CD4-positive, alpha-beta memory T cell (primary cell): ENCODE results near the gene PPP1R27. TPM values are rescaled to one million over a fixed set of nuclear protein-coding genes. Genes with fewer than 3 reads are reported as not detected.
A peak's percentile ranks its signal among the peaks of the same experiment; 100 is the strongest.

ENCODE experiments used
- CTCF ChIA-PET: fragments of 350-600 bp; sonication (Branson Sonifier 250); formaldehyde crosslinking; loops from one replicate; lab custom pipeline; 2021; ENCODE audit warnings: inconsistent platforms; ENCODE audit not compliant: partially characterized antibody; lab: Charles Lee
- POLR2A ChIA-PET: fragments of 350-600 bp; sonication (Branson Sonifier 250); formaldehyde crosslinking; loops from one replicate; lab custom pipeline; 2021; ENCODE audit not compliant: partially characterized antibody; lab: Charles Lee
- DNase-seq, 5 donors: peaks; one replicate each; pipeline versions ENCODE4 v3.0.0 to v3.0.0-alpha.2; 2020 to 2022; ENCODE audit warnings: mixed read lengths in 1 of 5
- H3K27ac ChIP-seq: one replicate; pipeline ENCODE4 v1.7.0; 2013; ENCODE audit warnings: low read depth, low read length
- H3K27me3 ChIP-seq: 2 replicates; pipeline ENCODE4 v1.7.0; 2013; ENCODE audit warnings: mild to moderate bottlenecking, low read length, moderate library complexity; ENCODE audit not compliant: insufficient read depth
- H3K36me3 ChIP-seq: 2 replicates; pipeline ENCODE4 v1.7.0; 2013; ENCODE audit warnings: mild to moderate bottlenecking, low read length, moderate library complexity; ENCODE audit not compliant: insufficient read depth
- H3K4me1 ChIP-seq: 2 replicates; pipeline ENCODE4 v1.7.0; 2013; ENCODE audit warnings: mild to moderate bottlenecking, low read length, moderate library complexity; ENCODE audit not compliant: insufficient read depth
- H3K4me3 ChIP-seq, 2 donors: one replicate each; pipeline ENCODE4 v1.7.0; 2013; ENCODE audit warnings: low read length in 2 of 2, mild to moderate bottlenecking in 1 of 2
- H3K9me3 ChIP-seq, 2 donors: one replicate each; pipeline ENCODE4 v1.7.0; 2013; ENCODE audit warnings: low read length in 2 of 2, control low read depth in 1 of 2; ENCODE audit not compliant: control insufficient read depth in 1 of 2
- H3K27ac Mint-ChIP-seq, 7 donors: one replicate each; pipeline ENCODE4 v1.8.0; 2020 to 2021; ENCODE audit warnings: mixed read lengths in 7 of 7, mild to moderate bottlenecking in 6 of 7, inconsistent platforms in 3 of 7, moderate library complexity in 3 of 7
- H3K27me3 Mint-ChIP-seq, 2 donors: one replicate each; pipeline ENCODE4 v1.8.0; 2020 to 2021; ENCODE audit warnings: mixed read lengths in 2 of 2
- H3K36me3 Mint-ChIP-seq, 2 donors: one replicate each; pipeline ENCODE4 v1.8.0; 2020 to 2021; ENCODE audit warnings: mixed read lengths in 2 of 2, inconsistent platforms in 1 of 2, mild to moderate bottlenecking in 1 of 2
- H3K4me1 Mint-ChIP-seq, 4 donors: one replicate each; pipeline ENCODE4 v1.8.0; 2020 to 2021; ENCODE audit warnings: mixed read lengths in 4 of 4, mild to moderate bottlenecking in 1 of 4
- H3K4me3 Mint-ChIP-seq, 8 donors: one replicate each; pipeline ENCODE4 v1.8.0; 2020 to 2021; ENCODE audit warnings: mixed read lengths in 8 of 8, mild to moderate bottlenecking in 7 of 8, moderate library complexity in 6 of 8, inconsistent platforms in 3 of 8
- H3K9me3 Mint-ChIP-seq, 8 donors: one replicate each; pipeline ENCODE4 v1.8.0; 2020 to 2021; ENCODE audit warnings: mixed read lengths in 8 of 8, mild to moderate bottlenecking in 5 of 8, inconsistent platforms in 3 of 8, moderate library complexity in 1 of 8
- intact Hi-C: fragments of 100-400 bp; cut with micrococcal nuclease; formaldehyde crosslinking; loops from one replicate; pipeline ENCODE4 v1.15.1; 2023
- polyA plus RNA-seq, 2 donors: library from polyadenylated mRNA; unstranded; fragments of 300-500 nt; fragmentation: Illumina TruSeq; gene quantifications; one replicate each; pipeline ENCODE4 v1.2.3, GENCODE V29; 2021
- total RNA-seq, 2 experiments: library from RNA; stranded (reverse); gene quantifications; one replicate each; pipeline ENCODE4 v1.2.3, GENCODE V29; 2021

Gene PPP1R27
- total RNA-seq = not detected
- polyA plus RNA-seq = under 1 TPM in 1 of 2 donors, not detected in 1; 0.18 TPM

GRCh38 chr17:81834831-81835267, at the start of gene PPP1R27:
TSS of gene PPP1R27 (minus strand) at chr17:81835050. CDS start at chr17:81834953, 97 bp downstream.
- ChIA-PET POLR2A (no interaction called here), CTCF (no interaction called here)
- peaks cover 8 to 23% (median 16%) of the 10 kb centered on the region in 4 donors for H3K4me1 Mint-ChIP-seq
- H3K4me3 Mint-ChIP-seq = peak within 1 kb of the TSS; percentile 64 to 86 (median 79)
- Histone ChIP-seq H3K27ac (peak within 1 kb of the TSS; percentile 90), H3K4me3 (peak within 1 kb of the TSS; percentile 47 to 79), H3K27me3 (no peaks in the 10 kb centered on the region), H3K36me3 (no peaks in the 10 kb centered on the region), H3K4me1 (peaks cover 23% of the 10 kb centered on the region), H3K9me3 (no peaks in the 10 kb centered on the region)
- intact Hi-C loops = loop anchor here (5.0 kb wide), 1 partner anchor 37 kb away; the partner anchor contains the start of gene ARHGDIA
- no peak for DNase-seq
- H3K27me3 Mint-ChIP-seq = no peaks in the 10 kb centered on the region
- H3K27ac Mint-ChIP-seq = peak within 1 kb of the TSS; percentile 86 to 93 (median 91)
- no peaks in the 10 kb centered on the region for H3K9me3 Mint-ChIP-seq
- peaks cover 0 to 7% of the 10 kb centered on the region in 2 donors for H3K36me3 Mint-ChIP-seq

GRCh38 chr17:81884520-81884919, 49.7 kb upstream of the PPP1R27 start:
- Mint-ChIP-seq H3K4me3 (no peak overlapping the region), H3K27me3 (no peaks in the 10 kb centered on the region), H3K36me3 (peaks cover 27 to 49% of the 10 kb centered on the region in 2 donors), H3K27ac (peak overlapping the region in 1 of 7 donors; percentile 60), H3K4me1 (peaks cover 1 to 21% (median 9%) of the 10 kb centered on the region in 4 donors), H3K9me3 (peaks cover 0 to 2% (median 0%) of the 10 kb centered on the region in 8 donors)
- H3K9me3 ChIP-seq = no peaks in the 10 kb centered on the region
- peaks cover 3% of the 10 kb centered on the region for H3K4me1 ChIP-seq
- CTCF ChIA-PET = no interaction called here
- peaks cover 35% of the 10 kb centered on the region for H3K36me3 ChIP-seq
- H3K4me3 ChIP-seq = no peak overlapping the region
- H3K27me3 ChIP-seq = no peaks in the 10 kb centered on the region
- intact Hi-C loops = no loop called here
- POLR2A ChIA-PET = interaction anchor here (2.8 to 3.7 kb wide), 2 partner anchors 12 to 15 kb away, joined by 15 to 20 read pairs; partner anchors contain the start of gene ARHGDIA
- peak in 1 of 5 donors; percentile 28 for DNase-seq
- H3K27ac ChIP-seq = no peak overlapping the region

- intact Hi-C loops = no loop called here
- Mint-ChIP-seq H3K27me3 (no peaks in the 10 kb centered on the region), H3K27ac (no peak overlapping the region), H3K4me3 (no peak overlapping the region), H3K4me1 (peaks cover 0 to 7% (median 3%) of the 10 kb centered on the region in 4 donors), H3K9me3 (peaks cover 0 to 2% (median 0%) of the 10 kb centered on the region in 8 donors), H3K36me3 (peaks cover 17 to 18% of the 10 kb centered on the region in 2 donors)
- H3K27ac ChIP-seq = no peak overlapping the region
- POLR2A ChIA-PET = no interaction called here
- peaks cover under 1% of the 10 kb centered on the region for H3K4me1 ChIP-seq
- no peak overlapping the region for H3K4me3 ChIP-seq
- no peak for DNase-seq
- H3K9me3 ChIP-seq = no peaks in the 10 kb centered on the region
- H3K36me3 ChIP-seq = no peaks in the 10 kb centered on the region
- no peaks in the 10 kb centered on the region for H3K27me3 ChIP-seq
- CTCF ChIA-PET = interaction anchor here (1.1 kb wide), 1 partner anchor 10 kb away, joined by 3 read pairs; no protein-coding TSS in a partner anchor
Observed at GRCh38 chr17:81879121-81879520, 44.3 kb upstream of the PPP1R27 start.

GRCh38 chr17:81878294-81878693, 43.4 kb upstream of the PPP1R27 start:
- H3K27ac Mint-ChIP-seq = peak overlapping the region in 1 of 7 donors; percentile 35
- intact Hi-C loops = no loop called here
- POLR2A ChIA-PET = no interaction called here

GRCh38 chr17:81877569-81877968, 42.7 kb upstream of the PPP1R27 start:
- peak overlapping the region in 2 of 7 donors; percentile 37 to 55 for H3K27ac Mint-ChIP-seq
- Histone ChIP-seq H3K27ac (no peak overlapping the region), H3K4me3 (no peak overlapping the region), H3K9me3 (no peaks in the 10 kb centered on the region), H3K27me3 (no peaks in the 10 kb centered on the region), H3K36me3 (no peaks in the 10 kb centered on the region), H3K4me1 (peaks cover 12% of the 10 kb centered on the region)
- ChIA-PET CTCF (no interaction called here), POLR2A (no interaction called here)
- H3K9me3 Mint-ChIP-seq = peaks cover 0 to 2% (median 0%) of the 10 kb centered on the region in 8 donors
- H3K4me3 Mint-ChIP-seq = no peak overlapping the region
- H3K27me3 Mint-ChIP-seq = no peaks in the 10 kb centered on the region
- peaks cover 14 to 16% of the 10 kb centered on the region in 2 donors for H3K36me3 Mint-ChIP-seq
- intact Hi-C loops = no loop called here
- peaks cover 2 to 19% (median 10%) of the 10 kb centered on the region in 4 donors for H3K4me1 Mint-ChIP-seq
- no peak for DNase-seq

More at GRCh38 chr17:81878294-81878693, 43.4 kb upstream of the PPP1R27 start:
- no peak overlapping the region for H3K4me3 ChIP-seq
- H3K36me3 Mint-ChIP-seq = peaks cover 15 to 18% of the 10 kb centered on the region in 2 donors
- no peaks in the 10 kb centered on the region for H3K27me3 ChIP-seq
- H3K9me3 ChIP-seq = no peaks in the 10 kb centered on the region
- CTCF ChIA-PET = no interaction called here
- no peaks in the 10 kb centered on the region for H3K27me3 Mint-ChIP-seq
- peaks cover 1 to 12% (median 6%) of the 10 kb centered on the region in 4 donors for H3K4me1 Mint-ChIP-seq
- H3K4me1 ChIP-seq = peaks cover 5% of the 10 kb centered on the region
- H3K4me3 Mint-ChIP-seq = no peak overlapping the region
- no peak overlapping the region for H3K27ac ChIP-seq
- DNase-seq = no peak
- no peaks in the 10 kb centered on the region for H3K36me3 ChIP-seq
- peaks cover 0 to 2% (median 0%) of the 10 kb centered on the region in 8 donors for H3K9me3 Mint-ChIP-seq

GRCh38 chr17:81871387-81872230, 36.8 kb upstream of the PPP1R27 start:
- H3K4me3 Mint-ChIP-seq = peak overlapping the region; percentile 81 to 91 (median 86)
- Histone ChIP-seq H3K27ac (peak overlapping the region; percentile 95), H3K27me3 (no peaks in the 10 kb centered on the region), H3K36me3 (peaks cover 26% of the 10 kb centered on the region), H3K4me1 (peaks cover 50% of the 10 kb centered on the region), H3K4me3 (peak overlapping the region; percentile 84 to 95), H3K9me3 (no peaks in the 10 kb centered on the region)
- peaks cover 8 to 23% of the 10 kb centered on the region in 2 donors for H3K36me3 Mint-ChIP-seq
- DNase-seq = peak; percentile 95 to 97 (median 96)
- H3K27me3 Mint-ChIP-seq = no peaks in the 10 kb centered on the region
- peaks cover 9 to 53% (median 30%) of the 10 kb centered on the region in 4 donors for H3K4me1 Mint-ChIP-seq
- peak overlapping the region; percentile 93 to 97 (median 96) for H3K27ac Mint-ChIP-seq
- ChIA-PET CTCF (interaction anchor here (0.7 kb wide), 1 partner anchor 16 kb away, joined by 3 read pairs; no protein-coding TSS in a partner anchor), POLR2A (interaction anchor here (0.5 to 5.2 kb wide), 30 partner anchors 8 to 577 kb away, joined by 3 to 99 read pairs (median 5); partner anchors contain the start of genes ALYREF, ANAPC11, CCDC137 and CENPX)
- intact Hi-C loops = loop anchor here (1.0 to 5.0 kb wide), 4 partner anchors 11 to 39 kb away; partner anchors contain the start of genes ALYREF, ANAPC11, MCRIP1 and P4HB
- H3K9me3 Mint-ChIP-seq = peaks cover 0 to 7% (median 0%) of the 10 kb centered on the region in 8 donors
